CD4-positive, alpha-beta T cell (primary cell): Measurements from ENCODE around the gene ZIC3. TPM values are rescaled to one million over a fixed set of nuclear protein-coding genes. Genes with fewer than 3 reads are reported as not detected.

ENCODE experiments used
- ATAC-seq: fragments of 200-7000 bp; cut with Tn5 transposase; one replicate; pipeline ENCODE4 v1.10.0; 2022; ENCODE audit warnings: mild to moderate bottlenecking; ENCODE audit not compliant: poor library complexity
- CTCF ChIA-PET: fragments of 350-600 bp; sonication (Branson Sonifier 250); formaldehyde crosslinking; loops from one replicate; lab custom pipeline; 2021; ENCODE audit warnings: antibody characterized with exemption, inconsistent platforms; lab: Charles Lee
- POLR2A ChIA-PET: fragments of 350-600 bp; sonication (Branson Sonifier 250); formaldehyde crosslinking; loops from one replicate; lab custom pipeline; 2021; ENCODE audit warnings: antibody characterized with exemption, inconsistent platforms; lab: Charles Lee
- DNase-seq, 14 experiments: peaks; one replicate each; pipeline ENCODE4 v3.0.0-alpha.2; 2013 to 2020; ENCODE audit warnings: mixed read lengths in 2 of 14
- H3K27ac ChIP-seq, 2 donors: one replicate each; pipeline versions ENCODE4 v1.5.1 to v1.7.0; 2013; ENCODE audit warnings: low read length in 2 of 2, low read depth in 1 of 2, mild to moderate bottlenecking in 1 of 2
- H3K27me3 ChIP-seq, 2 experiments: 1 replicate in 1 of 2; 2 replicates in 1 of 2; pipeline versions ENCODE4 v1.6.1 to v1.7.0; 2013; ENCODE audit warnings: low read length in 2 of 2, control low read depth in 1 of 2, mild to moderate bottlenecking in 1 of 2, moderate library complexity in 1 of 2; ENCODE audit not compliant: insufficient read depth in 2 of 2, control insufficient read depth in 1 of 2
- H3K36me3 ChIP-seq: one replicate; pipeline ENCODE4 v1.6.1; 2013; ENCODE audit warnings: low read length, control low read depth; ENCODE audit not compliant: insufficient read depth
- H3K4me1 ChIP-seq: one replicate; pipeline ENCODE4 v1.6.1; 2013; ENCODE audit warnings: low read length, control low read depth; ENCODE audit not compliant: insufficient read depth
- H3K4me3 ChIP-seq: one replicate; pipeline ENCODE4 v1.5.1; 2013; ENCODE audit warnings: mild to moderate bottlenecking, low read length, moderate library complexity
- H3K9me3 ChIP-seq, 2 experiments: 1 replicate in 1 of 2; 2 replicates in 1 of 2; pipeline versions ENCODE4 v1.6.1 to v1.7.0; 2013; ENCODE audit warnings: low read length in 2 of 2, mild to moderate bottlenecking in 2 of 2, control low read depth in 1 of 2, moderate library complexity in 1 of 2; ENCODE audit not compliant: control insufficient read depth in 1 of 2, insufficient read depth in 1 of 2
- H3K27ac Mint-ChIP-seq: one replicate; pipeline ENCODE4 v1.8.0; 2020; ENCODE audit warnings: mixed read lengths
- H3K27me3 Mint-ChIP-seq: one replicate; pipeline ENCODE4 v1.8.0; 2021; ENCODE audit warnings: mixed read lengths
- H3K36me3 Mint-ChIP-seq: one replicate; pipeline ENCODE4 v1.8.0; 2021; ENCODE audit warnings: low read depth, mixed read lengths
- H3K4me1 Mint-ChIP-seq: one replicate; pipeline ENCODE4 v1.8.0; 2021; ENCODE audit warnings: low read depth, mixed read lengths
- H3K4me3 Mint-ChIP-seq: one replicate; pipeline ENCODE4 v1.8.0; 2020; ENCODE audit warnings: mild to moderate bottlenecking, mixed read lengths
- H3K9me3 Mint-ChIP-seq: one replicate; pipeline ENCODE4 v1.8.0; 2020; ENCODE audit warnings: mixed read lengths
- CTCF ChIP-seq: fragments of 200-600 bp; IDR thresholded peaks from one replicate; pipeline ENCODE4 v1.8.0; 2022; ENCODE audit warnings: antibody characterized with exemption, mild to moderate bottlenecking
- intact Hi-C, 2 experiments: fragments of 100-400 bp; cut with DNase I in 1 of 2; cut with micrococcal nuclease in 1 of 2; formaldehyde crosslinking; loops; one replicate each; pipeline versions ENCODE4 v1.15.1 to v1.9.0; 2023 to 2025; cut with DNase I, micrococcal nuclease
- total RNA-seq, 174 experiments: library from RNA in 2 of 174; stranded (reverse) in 2 of 174; gene quantifications; one replicate each; pipeline ENCODE4 v1.2.3 and lab custom pipeline; 2021 to 2026

The ZIC3 gene
- total RNA-seq, 2 experiments from 2014 or later = not detected

- DNase-seq (no peak), ATAC-seq (no peak)
- peaks cover 15% of the 10 kb centered on the region for H3K4me1 Mint-ChIP-seq
- H3K36me3 Mint-ChIP-seq = no peaks in the 10 kb centered on the region
- intact Hi-C loops = no loop called here
- Histone ChIP-seq H3K27ac (no peak overlapping the region), H3K4me3 (no peak overlapping the region), H3K27me3 (peaks cover 30 to 46% of the 10 kb centered on the region in 2 experiments), H3K36me3 (no peaks in the 10 kb centered on the region), H3K4me1 (peaks cover 3% of the 10 kb centered on the region), H3K9me3 (peaks cover 0 to 21% of the 10 kb centered on the region in 2 experiments)
- TF ChIP-seq CTCF = no peak
- peaks cover 64% of the 10 kb centered on the region for H3K27me3 Mint-ChIP-seq
- no peak overlapping the region for H3K4me3 Mint-ChIP-seq
- H3K9me3 Mint-ChIP-seq = no peaks in the 10 kb centered on the region
- CTCF ChIA-PET = no interaction called here
- POLR2A ChIA-PET = no interaction called here
- H3K27ac Mint-ChIP-seq = no peak overlapping the region
These were observed 18.6 kb upstream of the ZIC3 start for GRCh38 chrX:137547291-137547690.

GRCh38 chrX:137548261-137548660 is 17.7 kb upstream of the ZIC3 start:
- H3K9me3 Mint-ChIP-seq = no peaks in the 10 kb centered on the region
- no peak for TF ChIP-seq CTCF
- peaks cover 15% of the 10 kb centered on the region for H3K4me1 Mint-ChIP-seq
- peaks cover 61% of the 10 kb centered on the region for H3K27me3 Mint-ChIP-seq
- no peak for DNase-seq
- Histone ChIP-seq H3K27ac (no peak overlapping the region), H3K36me3 (no peaks in the 10 kb centered on the region), H3K27me3 (peaks cover 30 to 52% of the 10 kb centered on the region in 2 experiments), H3K9me3 (peaks cover 0 to 21% of the 10 kb centered on the region in 2 experiments), H3K4me3 (no peak overlapping the region), H3K4me1 (peaks cover 3% of the 10 kb centered on the region)
- CTCF ChIA-PET = no interaction called here
- ATAC-seq = no peak
- intact Hi-C loops = no loop called here
- H3K27ac Mint-ChIP-seq = no peak overlapping the region
- peak overlapping the region; percentile 15 for H3K4me3 Mint-ChIP-seq
- H3K36me3 Mint-ChIP-seq = no peaks in the 10 kb centered on the region
- POLR2A ChIA-PET = no interaction called here

GRCh38 chrX:137549073-137549472 is 16.9 kb upstream of the ZIC3 start:
- Mint-ChIP-seq H3K4me1 (peaks cover 15% of the 10 kb centered on the region), H3K9me3 (no peaks in the 10 kb centered on the region), H3K36me3 (no peaks in the 10 kb centered on the region), H3K4me3 (no peak overlapping the region), H3K27me3 (peaks cover 53% of the 10 kb centered on the region), H3K27ac (no peak overlapping the region)
- Histone ChIP-seq H3K27ac (no peak overlapping the region), H3K9me3 (peaks cover 0 to 21% of the 10 kb centered on the region in 2 experiments), H3K27me3 (peaks cover 30 to 52% of the 10 kb centered on the region in 2 experiments), H3K4me3 (no peak overlapping the region), H3K36me3 (no peaks in the 10 kb centered on the region), H3K4me1 (peaks cover 3% of the 10 kb centered on the region)
- intact Hi-C loops = no loop called here
- CTCF ChIA-PET = no interaction called here
- DNase-seq (no peak), ATAC-seq (no peak)
- TF ChIP-seq CTCF = no peak
- POLR2A ChIA-PET = no interaction called here
